Epidermal melanocyte (primary cell): ENCODE results near the gene CHID1.

ENCODE experiments used
- DNase-seq: peaks from one replicate; pipeline ENCODE4 v3.0.0; 2011; ENCODE audit warnings: low spot score; ENCODE audit not compliant: insufficient read length

Gene CHID1

GRCh38 chr11:910589-911030 is at the start of gene CHID1:
CHID1 (minus strand) TSS chr11:910810; CDS start chr11:904816, 5,994 bp downstream.
- DNase-seq, result peak; percentile 97

GRCh38 chr11:959608-960007 is 49.0 kb upstream of the CHID1 start:
- DNase-seq, result no peak

GRCh38 chr11:959027-959426 is 48.4 kb upstream of the CHID1 start:
- no peak for DNase-seq

GRCh38 chr11:958101-958500 is 47.5 kb upstream of the CHID1 start:
- no peak for DNase-seq

GRCh38 chr11:957212-957920 is 46.8 kb upstream of the CHID1 start:
- DNase-seq, result no peak

- no peak for DNase-seq
Observed at GRCh38 chr11:955154-956063, 44.8 kb upstream of the CHID1 start.

- DNase-seq, result no peak
Observed at GRCh38 chr11:954392-955153, 44.0 kb upstream of the CHID1 start.

- no peak for DNase-seq
Observed at GRCh38 chr11:953512-953911, 42.9 kb upstream of the CHID1 start.

- peak; percentile 64 for DNase-seq
Observed at GRCh38 chr11:952406-953385, 42.1 kb upstream of the CHID1 start.

- no peak for DNase-seq
Observed at GRCh38 chr11:951507-951906, 40.9 kb upstream of the CHID1 start.

- no peak for DNase-seq
Observed at GRCh38 chr11:947744-948143, 37.1 kb upstream of the CHID1 start.

- DNase-seq, result no peak
Observed at GRCh38 chr11:945986-946385, 35.4 kb upstream of the CHID1 start.

- no peak for DNase-seq
Observed at GRCh38 chr11:944711-945470, 34.3 kb upstream of the CHID1 start.

GRCh38 chr11:942823-943222 is 32.2 kb upstream of the CHID1 start:
- DNase-seq, result no peak

- DNase-seq, result no peak
Observed at GRCh38 chr11:940496-941135, 30.0 kb upstream of the CHID1 start.

GRCh38 chr11:937841-938261 is 27.2 kb upstream of the CHID1 start:
- DNase-seq, result no peak

- no peak for DNase-seq
Observed at GRCh38 chr11:936199-936598, 25.6 kb upstream of the CHID1 start.

GRCh38 chr11:934527-934926 is 23.9 kb upstream of the CHID1 start:
- no peak for DNase-seq

GRCh38 chr11:933936-934335 is 23.3 kb upstream of the CHID1 start:
- no peak for DNase-seq
